ENCODE data around the gene NBAS.

The NBAS gene

DNA sequence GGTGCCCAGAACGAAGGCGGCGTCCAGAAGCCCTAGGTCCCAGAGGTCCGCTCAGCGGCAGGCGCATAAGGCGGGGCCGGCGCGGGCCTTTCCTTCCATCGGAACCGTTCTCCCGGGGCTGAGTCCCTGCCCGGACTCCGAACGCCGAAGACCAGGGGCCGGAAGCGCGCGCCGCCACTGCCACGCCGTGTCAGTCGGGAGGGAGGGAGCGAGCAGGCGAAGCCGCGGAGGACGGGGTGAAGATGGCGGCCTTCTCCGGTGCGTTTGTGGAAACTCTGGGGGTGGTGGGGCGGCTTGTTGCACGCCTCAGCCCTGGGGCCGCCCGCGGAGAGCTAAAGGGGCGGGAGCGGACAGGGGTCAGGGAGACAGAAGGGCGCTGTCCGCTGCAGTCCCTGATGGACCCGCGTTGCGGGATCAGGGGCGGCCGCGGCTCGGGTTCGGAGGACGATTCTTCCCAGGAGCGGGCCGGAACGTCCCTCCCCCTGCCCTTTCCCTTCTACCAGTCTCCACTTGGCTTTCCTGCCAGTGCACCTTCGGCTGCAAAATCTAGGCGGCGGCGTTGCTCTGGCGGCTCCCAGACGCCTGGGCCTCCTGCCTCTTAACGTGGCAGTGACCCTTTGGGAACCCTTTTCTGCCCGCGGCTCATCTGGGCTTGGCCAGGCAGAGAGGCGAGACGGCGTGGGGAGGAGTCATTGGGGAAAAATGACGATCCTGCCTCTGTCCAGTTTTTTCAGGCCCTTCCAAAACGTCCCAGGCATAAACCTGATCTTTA lies 30.7 kb upstream of the NBAS start, which contains the start of gene DDX1:
Gene DDX1, plus strand, starts transcription at position 177 of the 772 bp plus-strand sequence. Its CDS starts 66 bp downstream, at position 243.
- peak within 1 kb of the TSS; percentile 85 for H3K4me3 ChIP-seq (ENCODE audit: low read depth, low read length)
- peak; percentile 87 for DNase-seq (ENCODE audit: low read depth, low spot score)
- TF ChIP-seq, protein P1, sequence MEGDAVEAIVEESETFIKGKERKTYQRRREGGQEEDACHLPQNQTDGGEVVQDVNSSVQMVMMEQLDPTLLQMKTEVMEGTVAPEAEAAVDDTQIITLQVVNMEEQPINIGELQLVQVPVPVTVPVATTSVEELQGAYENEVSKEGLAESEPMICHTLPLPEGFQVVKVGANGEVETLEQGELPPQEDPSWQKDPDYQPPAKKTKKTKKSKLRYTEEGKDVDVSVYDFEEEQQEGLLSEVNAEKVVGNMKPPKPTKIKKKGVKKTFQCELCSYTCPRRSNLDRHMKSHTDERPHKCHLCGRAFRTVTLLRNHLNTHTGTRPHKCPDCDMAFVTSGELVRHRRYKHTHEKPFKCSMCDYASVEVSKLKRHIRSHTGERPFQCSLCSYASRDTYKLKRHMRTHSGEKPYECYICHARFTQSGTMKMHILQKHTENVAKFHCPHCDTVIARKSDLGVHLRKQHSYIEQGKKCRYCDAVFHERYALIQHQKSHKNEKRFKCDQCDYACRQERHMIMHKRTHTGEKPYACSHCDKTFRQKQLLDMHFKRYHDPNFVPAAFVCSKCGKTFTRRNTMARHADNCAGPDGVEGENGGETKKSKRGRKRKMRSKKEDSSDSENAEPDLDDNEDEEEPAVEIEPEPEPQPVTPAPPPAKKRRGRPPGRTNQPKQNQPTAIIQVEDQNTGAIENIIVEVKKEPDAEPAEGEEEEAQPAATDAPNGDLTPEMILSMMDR (IDR thresholded peaks at IDR 0.05; ENCODE audit: low read depth, low read length): no peak
- in situ Hi-C loops (cut with HindIII; ENCODE audit: low sequenced_read_pairs): no loop called here

DNA sequence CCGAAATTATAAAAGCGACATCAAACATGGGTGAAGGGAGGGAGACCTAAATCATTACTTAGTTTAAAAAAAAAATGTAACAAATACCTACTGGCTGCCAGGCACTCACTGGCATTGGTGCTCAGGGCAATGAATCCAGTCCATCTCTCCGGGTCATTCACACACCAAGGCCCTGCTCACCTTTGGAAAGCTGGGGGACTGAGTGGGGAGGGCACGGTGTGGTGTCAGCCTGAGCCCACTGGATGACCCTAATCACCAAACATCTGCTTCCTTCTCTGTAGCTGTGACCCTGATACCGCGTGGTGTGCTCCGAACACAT lies 30.2 kb upstream of the NBAS start:
- TF ChIP-seq, protein P1 (IDR thresholded peaks at IDR 0.05; ENCODE audit: low read depth, low read length): no peak

DNA sequence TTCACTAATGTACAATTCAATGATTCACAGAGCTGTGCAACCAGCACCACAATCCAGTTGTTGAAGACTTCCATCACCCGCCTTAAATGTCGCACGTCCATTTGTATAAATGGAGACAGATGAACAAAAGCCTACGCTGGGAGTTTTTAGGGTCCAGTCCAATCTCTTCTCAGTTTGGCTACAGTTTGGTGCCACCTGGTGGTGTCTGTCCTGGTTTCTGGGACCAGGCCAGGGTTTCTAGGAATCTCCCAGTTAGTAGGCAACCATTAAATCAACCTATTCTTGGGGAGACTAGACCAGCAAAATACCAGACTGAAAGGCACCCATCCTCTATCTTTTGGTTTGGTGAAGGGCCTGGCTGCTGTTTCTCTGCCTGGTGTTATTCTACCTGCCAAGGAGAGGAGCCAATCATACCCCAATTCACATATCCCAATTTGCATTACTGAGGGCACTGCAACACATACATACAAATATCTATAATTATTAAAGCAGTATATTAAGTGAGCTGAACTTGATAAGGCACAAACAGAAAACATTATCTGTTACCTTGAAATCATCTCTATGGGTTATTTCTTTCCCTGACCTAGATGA lies 27.3 kb upstream of the NBAS start:
- in situ Hi-C loops (cut with HindIII; ENCODE audit: low sequenced_read_pairs): no loop called here
- no peak overlapping the region for H3K4me3 ChIP-seq (ENCODE audit: low read depth, low read length)
- peak; percentile 61 for DNase-seq (ENCODE audit: low read depth, low spot score)
- TF ChIP-seq, protein P1 (IDR thresholded peaks at IDR 0.05; ENCODE audit: low read depth, low read length): peak; percentile 69

More for the DNA sequence above, 30.2 kb upstream of the NBAS start:
- peak overlapping the region; percentile 85 for H3K4me3 ChIP-seq (ENCODE audit: low read depth, low read length)
- in situ Hi-C loops (cut with HindIII; ENCODE audit: low sequenced_read_pairs): no loop called here
- DNase-seq (ENCODE audit: low read depth, low spot score): no peak

DNA sequence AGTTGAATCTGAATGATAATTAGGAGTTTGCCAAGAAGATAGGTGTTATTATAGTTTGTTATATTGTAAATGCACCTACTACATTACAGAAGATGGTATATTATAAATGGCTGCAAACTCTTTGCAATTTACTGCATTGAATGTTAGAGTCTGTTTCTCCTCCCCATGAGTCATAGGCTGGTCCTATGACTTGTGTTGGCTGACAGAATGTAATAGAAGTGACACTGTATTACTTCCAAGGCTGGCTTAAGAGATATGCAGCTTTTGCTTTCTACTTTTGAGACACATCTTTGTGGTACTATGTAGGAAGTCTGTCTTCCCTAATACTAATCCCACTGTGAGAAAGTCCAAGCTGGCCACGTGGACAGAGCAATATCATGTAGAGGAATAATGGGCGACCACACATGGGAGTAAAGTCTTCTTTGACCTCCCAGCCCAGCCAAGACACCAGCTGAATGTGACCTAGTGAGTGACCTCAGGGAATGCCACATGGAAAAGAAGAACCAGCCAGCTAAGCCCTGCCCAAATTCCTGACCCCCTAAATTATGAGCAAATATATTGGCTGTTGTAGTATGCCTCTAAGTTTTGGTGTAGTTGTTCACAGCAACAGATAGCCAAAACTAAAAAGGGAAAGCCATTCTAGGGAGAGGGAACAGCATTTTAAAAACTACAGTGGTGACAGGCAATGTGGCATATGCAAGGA lies 23.8 kb upstream of the NBAS start:
- no peak for DNase-seq (ENCODE audit: low read depth, low spot score)
- in situ Hi-C loops (cut with HindIII; ENCODE audit: low sequenced_read_pairs): no loop called here
- TF ChIP-seq, protein P1 (IDR thresholded peaks at IDR 0.05; ENCODE audit: low read depth, low read length): no peak
- no peak overlapping the region for H3K4me3 ChIP-seq (ENCODE audit: low read depth, low read length)

DNA sequence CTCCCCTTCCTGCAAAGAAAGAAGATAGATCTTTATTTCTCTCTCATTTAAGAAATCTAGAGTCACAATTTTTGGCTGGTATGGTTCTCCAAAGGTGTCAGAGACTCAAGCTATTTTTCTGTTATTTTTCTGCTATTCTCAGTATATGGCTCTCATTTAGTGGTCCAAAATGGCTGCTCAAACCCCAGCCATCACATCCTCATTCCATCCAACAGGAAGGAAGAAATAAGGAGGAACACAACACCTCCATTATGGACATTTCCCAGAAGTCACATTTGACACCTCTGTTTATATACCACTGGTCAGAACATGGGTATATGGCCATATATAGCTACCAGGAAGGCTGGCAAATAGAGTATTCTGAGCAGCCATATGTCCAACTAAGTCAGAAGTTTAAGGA lies 23.2 kb upstream of the NBAS start:
- TF ChIP-seq, protein P1 (IDR thresholded peaks at IDR 0.05; ENCODE audit: low read depth, low read length): no peak
- DNase-seq (ENCODE audit: low read depth, low spot score): no peak
- in situ Hi-C loops (cut with HindIII; ENCODE audit: low sequenced_read_pairs): no loop called here
- H3K4me3 ChIP-seq (ENCODE audit: low read depth, low read length): no peak overlapping the region

DNA sequence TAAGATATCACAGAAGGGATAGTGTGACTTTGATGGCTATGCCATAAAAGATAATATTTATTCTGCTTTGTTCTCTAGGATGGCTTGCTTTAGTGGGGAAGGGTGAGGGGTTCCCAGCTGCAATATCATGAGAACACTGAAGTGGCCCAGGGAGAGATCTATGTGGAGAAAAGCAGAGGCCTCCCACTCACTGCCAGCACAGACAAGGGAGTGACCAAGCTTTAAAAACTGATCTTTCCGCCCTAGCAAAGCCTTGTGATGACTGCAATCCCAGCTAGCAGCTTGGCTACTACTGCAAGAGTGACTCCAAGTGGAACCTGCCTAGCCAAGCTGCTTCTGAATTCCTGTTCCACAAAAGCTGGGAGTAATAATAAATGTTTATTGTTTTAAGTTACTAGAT lies 22.7 kb upstream of the NBAS start:
- TF ChIP-seq, protein P1 (IDR thresholded peaks at IDR 0.05; ENCODE audit: low read depth, low read length): no peak

More for the DNA sequence above, 22.7 kb upstream of the NBAS start:
- no peak for DNase-seq (ENCODE audit: low read depth, low spot score)
- in situ Hi-C loops (cut with HindIII; ENCODE audit: low sequenced_read_pairs): no loop called here
- H3K4me3 ChIP-seq (ENCODE audit: low read depth, low read length): no peak overlapping the region
